SK-N-SH (cell line): Measurements from ENCODE around the gene EEF1G. TPM values are rescaled to one million over a fixed set of nuclear protein-coding genes. Genes with fewer than 3 reads are reported as not detected.
A peak's percentile ranks its signal among the peaks of the same experiment; 100 is the strongest.

Source experiments
- CTCF ChIA-PET: fragments of 300-600, 350-600 bp; formaldehyde crosslinking; extraction: SDS; loops from one replicate; lab custom pipeline; 2021; lab: Yijun Ruan, JAX
- POLR2A ChIA-PET: fragments of 350-600 bp; sonication (Branson Sonifier 250); formaldehyde crosslinking; extraction: SDS; loops from one replicate; lab custom pipeline; 2020; ENCODE audit warnings: antibody characterized with exemption, inconsistent platforms; lab: Yijun Ruan, JAX
- DNase-seq: peaks from one replicate; pipeline ENCODE4 v3.0.0; 2012
- H2AFZ ChIP-seq: fragments of 200-600 bp; sonication (generic); 2 replicates; pipeline ENCODE4 v1.8.1; 2016; ENCODE audit warnings: antibody characterized with exemption, mild to moderate bottlenecking, low read depth
- H3F3A ChIP-seq: fragments of 200-600 bp; sonication (generic); replicated peaks from 2 replicates; pipeline ENCODE3; 2016; ENCODE audit warnings: antibody characterized with exemption, mild to moderate bottlenecking; ENCODE audit not compliant: insufficient read depth
- H3K27ac ChIP-seq, 2 experiments: fragments of 200-500 bp in 1 of 2; fragments of 200-600 bp in 1 of 2; sonication (Bioruptor generic) in 1 of 2; sonication (generic), shearing (Covaris generic) in 1 of 2; 2 replicates each; pipeline versions ENCODE4 v1.5.1 to v1.6.1; 2014 to 2016; ENCODE audit warnings: low read depth in 2 of 2, inconsistent platforms in 1 of 2, low read length in 1 of 2, mild to moderate bottlenecking in 1 of 2, mixed read lengths in 1 of 2
- H3K27me3 ChIP-seq: fragments of 200-600 bp; sonication (generic), shearing (Covaris generic); 2 replicates; pipeline ENCODE4 v1.6.1; 2016; ENCODE audit warnings: mixed run types; ENCODE audit not compliant: insufficient read depth
- H3K36me3 ChIP-seq, 2 experiments: fragments of 200-500 bp in 1 of 2; fragments of 200-600 bp in 1 of 2; sonication (Bioruptor generic) in 1 of 2; sonication (generic) in 1 of 2; replicated peaks in 1 of 2; 2 replicates each; pipeline versions ENCODE3 to v1.5.1; 2014 to 2016; ENCODE audit warnings: low read length in 1 of 2, mild to moderate bottlenecking in 1 of 2; ENCODE audit not compliant: insufficient read depth in 2 of 2, control insufficient read depth in 1 of 2
- H3K4me1 ChIP-seq, 2 experiments: fragments of 200-500 bp in 1 of 2; fragments of 200-600 bp in 1 of 2; sonication (Bioruptor generic) in 1 of 2; sonication (generic), shearing (Covaris generic) in 1 of 2; 2 replicates each; pipeline versions ENCODE4 v1.5.1 to v1.6.1; 2014 to 2016; ENCODE audit warnings: low read depth in 1 of 2, low read length in 1 of 2, mixed run types in 1 of 2; ENCODE audit not compliant: insufficient read depth in 2 of 2, control insufficient read depth in 1 of 2
- H3K4me2 ChIP-seq: fragments of 200-600 bp; sonication (generic), shearing (Covaris generic); 2 replicates; pipeline ENCODE4 v1.6.1; 2017; ENCODE audit warnings: mixed run types
- H3K4me3 ChIP-seq, 2 experiments: fragments of 200-500 bp in 1 of 2; fragments of 200-600 bp in 1 of 2; sonication (Bioruptor generic) in 1 of 2; sonication (generic), shearing (Covaris generic) in 1 of 2; 2 replicates each; pipeline versions ENCODE4 v1.5.1 to v1.8.1; 2014 to 2016; ENCODE audit warnings: low read depth in 2 of 2, inconsistent platforms in 1 of 2, low read length in 1 of 2, mild to moderate bottlenecking in 1 of 2, mixed read lengths in 1 of 2, moderate library complexity in 1 of 2
- H3K79me2 ChIP-seq: fragments of 200-600 bp; sonication (generic); 2 replicates; pipeline ENCODE4 v1.8.1; 2017; ENCODE audit warnings: mild to moderate bottlenecking; ENCODE audit not compliant: insufficient read depth
- H3K9ac ChIP-seq: fragments of 200-600 bp; sonication (generic); 2 replicates; pipeline ENCODE4 v1.6.1; 2017; ENCODE audit warnings: mixed run types
- H3K9me2 ChIP-seq: fragments of 200-600 bp; sonication (generic); 2 replicates; pipeline ENCODE4 v1.6.1; 2017; ENCODE audit warnings: mixed run types
- H3K9me3 ChIP-seq: fragments of 200-600 bp; sonication (generic); 2 replicates; pipeline ENCODE4 v1.6.1; 2017; ENCODE audit warnings: mixed run types, mild to moderate bottlenecking, moderate library complexity
- H4K20me1 ChIP-seq: fragments of 200-600 bp; sonication (generic); 2 replicates; pipeline ENCODE4 v1.6.1; 2017; ENCODE audit warnings: mild to moderate bottlenecking, mixed run types; ENCODE audit not compliant: insufficient read depth
- CTCF ChIP-seq: fragments of 200-600 bp; sonication (generic); IDR thresholded peaks from 2 replicates; pipeline ENCODE4 v1.6.1; 2017; ENCODE audit warnings: antibody characterized with exemption, mild to moderate bottlenecking, moderate library complexity
- ELF1 ChIP-seq: IDR thresholded peaks from 2 replicates; pipeline ENCODE4 v1.4.0; 2012
- FOXJ3 ChIP-seq: sonication (generic); formaldehyde crosslinking; IDR thresholded peaks from 2 replicates; pipeline ENCODE4 v1.5.1; 2020; ENCODE audit warnings: mild to moderate bottlenecking, missing genetic modification reagents
- GABPA ChIP-seq: IDR thresholded peaks from 2 replicates; pipeline ENCODE4 v1.4.0; 2012; ENCODE audit warnings: low read depth, mild to moderate bottlenecking
- GATA2 ChIP-seq: sonication (generic); formaldehyde crosslinking; IDR thresholded peaks from 2 replicates; pipeline ENCODE4 v1.5.0; 2020; ENCODE audit warnings: mild to moderate bottlenecking, missing genetic modification reagents
- MEF2A ChIP-seq: IDR thresholded peaks from 2 replicates; pipeline ENCODE4 v1.4.0; 2012; ENCODE audit warnings: low read depth, borderline replicate concordance
- NFIC ChIP-seq: IDR thresholded peaks from 2 replicates; pipeline ENCODE4 v1.4.0; 2012; ENCODE audit warnings: borderline replicate concordance
- RAD21 ChIP-seq: IDR thresholded peaks from 2 replicates; pipeline ENCODE4 v1.6.1; 2012; ENCODE audit warnings: mild to moderate bottlenecking, low read length
- REST ChIP-seq: IDR thresholded peaks from 2 replicates; pipeline ENCODE4 v1.6.1; 2012; ENCODE audit warnings: mild to moderate bottlenecking, low read depth, low read length, moderate library complexity
- RXRA ChIP-seq: IDR thresholded peaks from 2 replicates; pipeline ENCODE4 v1.4.0; 2012; ENCODE audit warnings: low read depth, mild to moderate bottlenecking, borderline replicate concordance
- SIN3A ChIP-seq: IDR thresholded peaks from 2 replicates; pipeline ENCODE4 v1.6.1; 2012; ENCODE audit warnings: low read depth, mild to moderate bottlenecking, low read length, moderate library complexity, borderline replicate concordance
- SMC3 ChIP-seq: IDR thresholded peaks from 2 replicates; pipeline ENCODE4 v1.6.1; 2012; ENCODE audit warnings: low read depth, low read length, improper control_type of control experiment
- TCF12 ChIP-seq: IDR thresholded peaks from 2 replicates; pipeline ENCODE4 v1.4.0; 2012
- USF1 ChIP-seq: IDR thresholded peaks from 2 replicates; pipeline ENCODE4 v1.4.0; 2012; ENCODE audit warnings: low read depth, borderline replicate concordance
- YY1 ChIP-seq: IDR thresholded peaks from 2 replicates; pipeline ENCODE4 v1.4.0; 2012; ENCODE audit warnings: low read depth, mild to moderate bottlenecking
- WGBS: methylation state at CpG from one replicate; pipeline ENCODE4 v1.1.6; 2017; ENCODE audit warnings: low lambda C conversion rate; 5-methylcytosine and 5-hydroxymethylcytosine counted together
- polyA plus RNA-seq, 3 experiments: library from polyadenylated mRNA; depleted of rRNA; stranded (reverse); fragments of >200 nt; gene quantifications; 2 replicates each; pipeline ENCODE4 v1.2.3, GENCODE V29; 2012

The EEF1G gene
- polyA plus RNA-seq, 1 of the 3 experiments (the other 2 are of a cell fraction): 1,853 TPM

- ChIA-PET POLR2A (interaction anchor here (0.7 to 1.8 kb wide), 8 partner anchors 13 to 161 kb away, joined by 3 to 11 read pairs (median 4); partner anchors contain the start of genes C11orf98, CSKMT, EEF1G and TUT1), CTCF (interaction anchor here (0.5 to 10.9 kb wide), 64 partner anchors 9 to 1052 kb away, joined by 3 to 195 read pairs (median 6); partner anchors contain the start of gene TUT1)
- 38% methylated on average over 10 of the region's 30 CpGs for WGBS
- H3K9me2 ChIP-seq: no peaks in the 10 kb centered on the region
- no peak overlapping the region for H2AFZ ChIP-seq
- peaks cover 50 to 72% of the 10 kb centered on the region in 2 experiments for H3K4me1 ChIP-seq
- peak; percentile 90 for DNase-seq
- H3K4me2 ChIP-seq: peak overlapping the region; percentile 98
- peak overlapping the region; percentile 75 to 98 for H3K4me3 ChIP-seq
- peaks cover 29% of the 10 kb centered on the region for H3F3A ChIP-seq
- peak overlapping the region; percentile 99 for H3K9ac ChIP-seq
- H3K36me3 ChIP-seq: peaks cover 2 to 11% of the 10 kb centered on the region in 2 experiments
- H3K9me3 ChIP-seq: no peaks in the 10 kb centered on the region
- H3K27me3 ChIP-seq: no peaks in the 10 kb centered on the region
- peaks cover 75% of the 10 kb centered on the region for H4K20me1 ChIP-seq
- peak overlapping the region in 1 of 2 experiments; percentile 82; a peak in 2 of 4 replicates for H3K27ac ChIP-seq
- no peak for TF ChIP-seq FOXJ3
- TF ChIP-seq ELF1: no peak
- TF ChIP-seq CTCF: peak; percentile 92
- no peak for TF ChIP-seq TCF12
- TF ChIP-seq GATA2 (CRISPR knock-in tag): no peak
- TF ChIP-seq YY1: no peak
- no peak for TF ChIP-seq GABPA
- TF ChIP-seq MEF2A: no peak
- no peak for TF ChIP-seq NFIC
- peak; percentile 84 for TF ChIP-seq SMC3
- no peak for TF ChIP-seq USF1
- peak; percentile 87 for TF ChIP-seq RAD21
- H3K79me2 ChIP-seq: peaks cover 98% of the 10 kb centered on the region
Observed at GRCh38 chr11:62542750-62543567, 30.7 kb downstream of the EEF1G start.

GRCh38 chr11:62542111-62542745 lies 31.5 kb downstream of the EEF1G start:
- no peak for TF ChIP-seq MEF2A
- no peak for TF ChIP-seq SIN3A
- TF ChIP-seq RXRA: no peak
- TF ChIP-seq CTCF: no peak
- no peak for TF ChIP-seq REST
- peaks cover 99% of the 10 kb centered on the region for H3K79me2 ChIP-seq
- WGBS: 81% methylated on average over 6 of the region's 6 CpGs
- peak overlapping the region in 1 of 2 experiments; percentile 82; a peak in 1 of 4 replicates for H3K27ac ChIP-seq
- no peak for DNase-seq
- no peaks in the 10 kb centered on the region for H3K27me3 ChIP-seq
- H3K9me3 ChIP-seq: no peaks in the 10 kb centered on the region
- peak overlapping the region; percentile 99 for H3K9ac ChIP-seq
- peaks cover 2 to 11% of the 10 kb centered on the region in 2 experiments for H3K36me3 ChIP-seq
- H3K9me2 ChIP-seq: no peaks in the 10 kb centered on the region
- CTCF ChIA-PET: interaction anchor here (0.6 to 10.9 kb wide), 52 partner anchors 8 to 306 kb away, joined by 3 to 195 read pairs (median 7); partner anchors contain the start of gene TUT1
- H4K20me1 ChIP-seq: peaks cover 82% of the 10 kb centered on the region
- peaks cover 24% of the 10 kb centered on the region for H3F3A ChIP-seq
- peak overlapping the region; percentile 98 for H3K4me2 ChIP-seq
- peaks cover 47 to 65% of the 10 kb centered on the region in 2 experiments for H3K4me1 ChIP-seq
- H3K4me3 ChIP-seq: peak overlapping the region; percentile 75 to 98
- H2AFZ ChIP-seq: no peak overlapping the region
- POLR2A ChIA-PET: interaction anchor here (0.8 to 1.6 kb wide), 6 partner anchors 14 to 147 kb away, joined by 3 to 11 read pairs (median 4); partner anchors contain the start of genes C11orf98, CSKMT, EEF1G and TUT1
